Left lung (tissue), 10 donors: Measurements from ENCODE around the gene UBR4. TPM values are rescaled to one million over a fixed set of nuclear protein-coding genes. Genes with fewer than 3 reads are reported as not detected.

Experiments
- ATAC-seq: fragments of 200-7000 bp; cut with Tn5 transposase; one replicate; pipeline ENCODE4 v1.9.1; 2020; ENCODE audit warnings: moderate library complexity
- DNase-seq, 4 donors: peaks; one replicate each; pipeline ENCODE4 v3.0.0-alpha.2; 2013 to 2020
- H3K27ac ChIP-seq, 2 donors: fragments of 200-600 bp; sonication (generic) in 1 of 2; one replicate each; pipeline versions ENCODE4 v1.5.0 to v1.8.0; 2020 to 2021
- H3K27me3 ChIP-seq, 2 donors: fragments of 200-600 bp; sonication (generic) in 1 of 2; one replicate each; pipeline versions ENCODE4 v1.5.0 to v1.8.0; 2020 to 2021
- H3K36me3 ChIP-seq, 2 donors: fragments of 200-600 bp; sonication (generic) in 1 of 2; one replicate each; pipeline versions ENCODE4 v1.5.0 to v1.8.0; 2020 to 2021
- H3K4me1 ChIP-seq, 2 donors: fragments of 200-600 bp; one replicate each; pipeline ENCODE4 v1.8.0; 2021
- H3K4me3 ChIP-seq, 2 donors: fragments of 200-600 bp; sonication (generic) in 1 of 2; one replicate each; pipeline versions ENCODE4 v1.5.0 to v1.8.0; 2020 to 2021; ENCODE audit warnings: mild to moderate bottlenecking in 1 of 2
- H3K9me3 ChIP-seq, 2 donors: fragments of 200-600 bp; sonication (generic) in 1 of 2; one replicate each; pipeline versions ENCODE4 v1.5.0 to v1.8.0; 2020 to 2021
- intact Hi-C, 2 donors: fragments of 100-400 bp; cut with DNase I; formaldehyde crosslinking; loops; one replicate each; pipeline versions ENCODE4 v1.11.2 to v1.14.2; 2022
- polyA plus RNA-seq, 6 donors: library from polyadenylated mRNA; unstranded; fragments of 120-200 nt; gene quantifications; one replicate each; pipeline ENCODE4 v1.2.1, GENCODE V29; 2013; ENCODE audit not compliant: insufficient read length in 6 of 6
- total RNA-seq, 2 donors: library from RNA; stranded (reverse); fragmentation: NEBNext Ultra II Directional; extraction: Animal tissue kit (Norgen Biotek cat#: 25700); gene quantifications; one replicate each; pipeline ENCODE4 v1.2.1, GENCODE V29; 2021
- TF ChIP-seq, protein P1 (sequence below), 2 donors: fragments of 200-600 bp; sonication (generic) in 1 of 2; IDR thresholded peaks; one replicate each; pipeline versions ENCODE4 v1.5.0 to v1.8.0; 2021; ENCODE audit warnings: antibody characterized with exemption in 2 of 2
- donor health status: DM: no; HTN: yes; CAD: no.
- donor health status: DM: no; HTN: no; CAD: no.

UBR4 gene
- total and polyA plus RNA-seq, 8 donors: 95.9 to 130 (median 109) TPM

DNA sequence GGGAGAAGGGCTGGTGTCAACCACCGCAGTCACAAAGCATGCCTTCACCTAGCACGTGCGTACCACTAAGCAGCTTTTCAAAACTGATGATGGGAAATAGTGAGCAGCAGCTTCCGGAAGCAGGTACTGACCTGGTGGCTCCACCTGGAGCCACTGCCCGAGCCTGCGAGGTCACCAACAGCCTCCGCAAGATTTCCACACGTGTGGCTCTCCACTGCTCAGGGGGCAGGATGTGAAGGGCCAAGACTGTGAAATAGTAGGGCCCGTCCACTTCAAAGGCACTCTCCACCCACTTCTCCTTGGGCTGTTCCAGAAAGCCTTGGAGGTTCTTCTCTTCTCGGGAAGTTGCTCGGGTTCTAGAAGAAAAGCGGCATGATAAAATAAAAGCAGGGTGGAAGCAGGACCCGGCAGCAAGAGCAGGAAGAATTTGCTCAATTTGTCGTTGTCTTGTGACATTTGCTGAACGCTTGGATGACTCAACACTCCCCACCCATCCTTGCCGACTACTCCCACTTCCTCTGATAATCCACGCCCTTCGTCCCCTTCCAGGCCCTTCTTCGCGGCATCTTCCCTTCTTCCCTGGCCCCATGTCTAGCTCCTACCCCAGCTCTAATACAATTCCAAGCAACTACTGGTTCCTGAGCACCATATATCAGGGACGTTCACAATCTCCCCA is 128.7 kb downstream of the UBR4 start:
- peaks cover 11 to 47% of the 10 kb centered on the region in 2 donors for H3K4me1 ChIP-seq
- H3K9me3 ChIP-seq: no peaks in the 10 kb centered on the region
- H3K4me3 ChIP-seq: peak overlapping the region in 1 of 2 donors; percentile 41
- ATAC-seq (peak; percentile 39), DNase-seq (peak in 1 of 4 donors; percentile 69)
- TF ChIP-seq, protein P1, sequence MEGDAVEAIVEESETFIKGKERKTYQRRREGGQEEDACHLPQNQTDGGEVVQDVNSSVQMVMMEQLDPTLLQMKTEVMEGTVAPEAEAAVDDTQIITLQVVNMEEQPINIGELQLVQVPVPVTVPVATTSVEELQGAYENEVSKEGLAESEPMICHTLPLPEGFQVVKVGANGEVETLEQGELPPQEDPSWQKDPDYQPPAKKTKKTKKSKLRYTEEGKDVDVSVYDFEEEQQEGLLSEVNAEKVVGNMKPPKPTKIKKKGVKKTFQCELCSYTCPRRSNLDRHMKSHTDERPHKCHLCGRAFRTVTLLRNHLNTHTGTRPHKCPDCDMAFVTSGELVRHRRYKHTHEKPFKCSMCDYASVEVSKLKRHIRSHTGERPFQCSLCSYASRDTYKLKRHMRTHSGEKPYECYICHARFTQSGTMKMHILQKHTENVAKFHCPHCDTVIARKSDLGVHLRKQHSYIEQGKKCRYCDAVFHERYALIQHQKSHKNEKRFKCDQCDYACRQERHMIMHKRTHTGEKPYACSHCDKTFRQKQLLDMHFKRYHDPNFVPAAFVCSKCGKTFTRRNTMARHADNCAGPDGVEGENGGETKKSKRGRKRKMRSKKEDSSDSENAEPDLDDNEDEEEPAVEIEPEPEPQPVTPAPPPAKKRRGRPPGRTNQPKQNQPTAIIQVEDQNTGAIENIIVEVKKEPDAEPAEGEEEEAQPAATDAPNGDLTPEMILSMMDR (IDR thresholded peaks at IDR 0.05): no peak
- H3K27me3 ChIP-seq: no peaks in the 10 kb centered on the region
- H3K27ac ChIP-seq: peak overlapping the region; percentile 74 to 92
- peaks cover 3 to 98% of the 10 kb centered on the region in 2 donors for H3K36me3 ChIP-seq
- intact Hi-C loops: no loop called here

- TF ChIP-seq, protein P1 (IDR thresholded peaks at IDR 0.05): no peak
- Histone ChIP-seq H3K9me3 (no peaks in the 10 kb centered on the region), H3K4me3 (peak overlapping the region in 1 of 2 donors; percentile 41), H3K27ac (peak overlapping the region; percentile 74 to 92), H3K27me3 (no peaks in the 10 kb centered on the region), H3K36me3 (peaks cover 6 to 98% of the 10 kb centered on the region in 2 donors), H3K4me1 (peaks cover 11 to 46% of the 10 kb centered on the region in 2 donors)
- DNase-seq (no peak), ATAC-seq (no peak)
- intact Hi-C loops: no loop called here
These were observed 129.3 kb downstream of the UBR4 start for GRCh38 chr1:19080721-19081120.

DNA sequence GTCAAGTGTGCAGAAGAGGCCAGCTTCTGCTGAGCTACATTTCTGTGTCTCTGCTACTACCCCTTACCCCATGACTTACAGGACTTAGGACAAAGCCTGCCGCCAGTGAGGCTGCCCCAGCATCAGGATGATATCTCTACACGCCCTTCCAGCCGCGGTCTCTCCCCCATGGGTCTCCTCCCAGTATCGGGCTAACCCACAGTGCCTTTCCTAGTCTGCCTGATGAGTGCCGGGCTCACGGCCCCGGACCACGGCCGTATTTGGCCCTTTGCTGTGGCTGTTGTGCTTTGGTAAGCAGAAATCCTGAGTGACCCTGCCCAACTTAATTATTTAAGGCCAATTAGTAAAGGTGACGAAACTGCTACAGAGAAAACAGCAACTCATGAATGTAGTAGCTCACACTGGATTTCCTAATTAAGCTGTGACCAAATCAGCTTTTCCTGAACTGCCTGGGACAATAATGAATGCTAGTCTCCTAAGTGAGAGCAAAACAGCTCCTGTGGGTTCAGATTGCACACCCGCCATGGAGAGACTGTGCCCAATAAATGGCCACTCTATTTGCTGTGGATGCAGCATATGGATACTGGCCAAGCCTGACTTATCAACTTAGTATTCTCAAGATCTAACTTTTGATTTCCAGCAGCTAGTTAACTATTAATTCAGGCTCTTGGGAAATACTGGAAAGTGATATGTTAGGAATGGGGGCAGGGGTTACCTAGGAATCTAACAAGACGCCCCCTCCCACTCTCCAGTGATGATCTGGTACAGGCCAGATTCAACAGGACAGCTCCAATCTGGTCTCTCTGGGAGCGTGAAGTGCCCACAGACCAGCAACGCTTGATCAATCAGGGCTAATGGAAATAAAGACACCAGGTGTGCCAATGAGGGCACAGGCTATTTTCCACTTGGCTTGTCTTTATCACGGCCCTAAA is 130.3 kb downstream of the UBR4 start:
- Histone ChIP-seq H3K9me3 (no peaks in the 10 kb centered on the region), H3K36me3 (peaks cover 6 to 98% of the 10 kb centered on the region in 2 donors), H3K4me1 (peaks cover 11 to 54% of the 10 kb centered on the region in 2 donors), H3K27me3 (no peaks in the 10 kb centered on the region), H3K27ac (peak overlapping the region; percentile 74 to 92), H3K4me3 (peak overlapping the region in 1 of 2 donors; percentile 41)
- DNase-seq: peak in 1 of 4 donors; percentile 47
- ATAC-seq: peak; percentile 36
- TF ChIP-seq, protein P1 (IDR thresholded peaks at IDR 0.05): no peak
- intact Hi-C loops: no loop called here

DNA sequence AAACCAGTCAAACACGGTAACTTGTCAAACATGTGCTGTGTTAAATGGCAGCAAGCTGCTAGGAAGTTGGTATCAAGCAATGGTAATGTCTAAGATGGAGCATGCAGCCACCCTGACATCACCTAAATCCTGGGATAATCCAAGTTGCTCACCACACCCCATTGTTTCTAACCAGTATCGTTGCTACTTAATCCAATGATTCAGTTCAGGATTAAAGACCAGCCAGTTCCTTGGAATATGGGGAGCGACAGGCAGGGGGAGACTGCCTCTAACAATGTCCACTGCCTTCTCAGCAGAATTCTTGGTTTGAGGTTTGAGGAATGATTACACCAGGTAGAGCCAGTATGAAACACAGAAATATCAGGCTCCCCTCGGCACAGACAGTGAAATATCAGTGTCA is 131.5 kb downstream of the UBR4 start:
- DNase-seq: no peak
- intact Hi-C loops: no loop called here
- H3K27me3 ChIP-seq: no peaks in the 10 kb centered on the region

More for the DNA sequence above, 131.5 kb downstream of the UBR4 start:
- Histone ChIP-seq H3K9me3 (no peaks in the 10 kb centered on the region), H3K4me3 (no peak overlapping the region), H3K27ac (no peak overlapping the region), H3K36me3 (peaks cover 6 to 98% of the 10 kb centered on the region in 2 donors), H3K4me1 (peaks cover 14 to 56% of the 10 kb centered on the region in 2 donors)
- TF ChIP-seq, protein P1 (IDR thresholded peaks at IDR 0.05): no peak
- ATAC-seq: no peak
